Measurements from ENCODE around the gene SEMA4G. TPM values are rescaled to one million over a fixed set of nuclear protein-coding genes. Genes with fewer than 3 reads are reported as not detected.
"Not testable (repeated sequence)": the region's sequence is repeated elsewhere in the genome, so short reads cannot be mapped to it uniquely, and the experiment has no call there.

The SEMA4G gene
- total RNA-seq, 1 experiment from 2014 or later, result 29.6 TPM

- DNase-seq (ENCODE audit: low spot score), result peak; percentile 70
Measured at GRCh38 chr10:100970076-100970913, 991 bp downstream of the SEMA4G start.

GRCh38 chr10:100970914-100971811, 1.9 kb downstream of the SEMA4G start:
- DNase-seq (ENCODE audit: low spot score), result peak; percentile 86

- DNase-seq (ENCODE audit: low spot score), result no peak
Measured at GRCh38 chr10:100972115-100972903, 3.0 kb downstream of the SEMA4G start.

GRCh38 chr10:100972904-100973535, 3.7 kb downstream of the SEMA4G start:
- DNase-seq (ENCODE audit: low spot score), result no peak

GRCh38 chr10:100975397-100975796, 6.1 kb downstream of the SEMA4G start:
- not testable (repeated sequence) for DNase-seq (ENCODE audit: low spot score)

GRCh38 chr10:100976906-100977305, 7.6 kb downstream of the SEMA4G start:
- peak; percentile 63 for DNase-seq (ENCODE audit: low spot score)

GRCh38 chr10:100977436-100977835, 8.1 kb downstream of the SEMA4G start:
- no peak for DNase-seq (ENCODE audit: low spot score)

GRCh38 chr10:100978121-100978900, 9.0 kb downstream of the SEMA4G start:
- DNase-seq (ENCODE audit: low spot score), result no peak

GRCh38 chr10:100978901-100979195, 9.5 kb downstream of the SEMA4G start:
- no peak for DNase-seq (ENCODE audit: low spot score)

GRCh38 chr10:100979791-100980272, 10.5 kb downstream of the SEMA4G start:
- no peak for DNase-seq (ENCODE audit: low spot score)

- no peak for DNase-seq (ENCODE audit: low spot score)
Measured at GRCh38 chr10:100980311-100980710, 11.0 kb downstream of the SEMA4G start.

- no peak for DNase-seq (ENCODE audit: low spot score)
Measured at GRCh38 chr10:100980711-100981110, 11.4 kb downstream of the SEMA4G start.

GRCh38 chr10:100981178-100981772, 12.0 kb downstream of the SEMA4G start:
- no peak for DNase-seq (ENCODE audit: low spot score)

- DNase-seq (ENCODE audit: low spot score), result no peak
Measured at GRCh38 chr10:100982916-100983830, 13.9 kb downstream of the SEMA4G start.

GRCh38 chr10:100983868-100984671, 14.8 kb downstream of the SEMA4G start:
- DNase-seq (ENCODE audit: low spot score), result no peak

GRCh38 chr10:100984672-100985177, 15.4 kb downstream of the SEMA4G start:
- DNase-seq (ENCODE audit: low spot score), result no peak

- peak; percentile 26 for DNase-seq (ENCODE audit: low spot score)
Measured at GRCh38 chr10:100985336-100985735, 16.0 kb downstream of the SEMA4G start.

GRCh38 chr10:100986623-100986951, 17.3 kb downstream of the SEMA4G start:
- no peak for DNase-seq (ENCODE audit: low spot score)
